GM23248 (cell line): ENCODE measurements around the gene HAGH. TPM values are rescaled to one million over a fixed set of nuclear protein-coding genes. Genes with fewer than 3 reads are reported as not detected.

Experiments
- DNase-seq: peaks from one replicate; pipeline ENCODE4 v3.0.0-alpha.2; 2015
- H2AFZ ChIP-seq: fragments of 200-600 bp; sonication (generic); 2 replicates; pipeline ENCODE4 v1.6.1; 2016; ENCODE audit warnings: antibody characterized with exemption
- H3F3A ChIP-seq: fragments of 200-600 bp; sonication (generic); 2 replicates; pipeline ENCODE4 v1.6.1; 2016; ENCODE audit warnings: mild to moderate bottlenecking, antibody characterized with exemption, mixed run types; ENCODE audit not compliant: insufficient read depth
- H3K27ac ChIP-seq: fragments of 200-600 bp; sonication (generic); 2 replicates; pipeline ENCODE4 v1.5.1; 2016; ENCODE audit warnings: mild to moderate bottlenecking
- H3K27me3 ChIP-seq: fragments of 200-600 bp; sonication (generic); replicated peaks from 2 replicates; pipeline ENCODE4 v1.6.1; 2016; ENCODE audit warnings: mild to moderate bottlenecking; ENCODE audit not compliant: insufficient read depth
- H3K36me3 ChIP-seq: fragments of 200-600 bp; sonication (generic); 2 replicates; pipeline ENCODE4 v1.6.1; 2016; ENCODE audit warnings: low read depth, mild to moderate bottlenecking
- H3K4me1 ChIP-seq: fragments of 200-600 bp; sonication (generic); 2 replicates; pipeline ENCODE4 v1.6.1; 2016; ENCODE audit warnings: mild to moderate bottlenecking; ENCODE audit not compliant: insufficient read depth
- H3K4me2 ChIP-seq: fragments of 200-600 bp; sonication (generic); one replicate; pipeline ENCODE4 v1.6.1; 2016; ENCODE audit warnings: mild to moderate bottlenecking; ENCODE audit not compliant: unreplicated experiment
- H3K4me3 ChIP-seq: fragments of 200-600 bp; sonication (generic); 2 replicates; pipeline ENCODE4 v1.5.1; 2016; ENCODE audit warnings: mild to moderate bottlenecking
- H3K79me2 ChIP-seq: fragments of 200-600 bp; sonication (generic); 2 replicates; pipeline ENCODE4 v1.6.1; 2016; ENCODE audit warnings: mild to moderate bottlenecking; ENCODE audit not compliant: insufficient read depth
- H3K9ac ChIP-seq: fragments of 200-600 bp; sonication (generic); 2 replicates; pipeline ENCODE4 v1.6.1; 2016; ENCODE audit warnings: mild to moderate bottlenecking
- H3K9me2 ChIP-seq: fragments of 200-600 bp; sonication (generic); 2 replicates; pipeline ENCODE4 v1.6.1; 2016; ENCODE audit warnings: mixed run types, mild to moderate bottlenecking, moderate library complexity; ENCODE audit not compliant: insufficient read depth
- H3K9me3 ChIP-seq: fragments of 200-600 bp; sonication (generic); one replicate; pipeline ENCODE4 v1.6.1; 2017; ENCODE audit warnings: low read depth
- H4K20me1 ChIP-seq: fragments of 200-600 bp; sonication (generic); 2 replicates; pipeline ENCODE4 v1.6.0; 2016; ENCODE audit not compliant: insufficient read depth
- EZH2 ChIP-seq: fragments of 200-600 bp; sonication (generic); IDR thresholded peaks from 2 replicates; pipeline ENCODE4 v1.6.1; 2018; ENCODE audit warnings: antibody characterized with exemption, mild to moderate bottlenecking; ENCODE audit not compliant: insufficient read depth, poor library complexity, severe bottlenecking
- EZH2phosphoT487 ChIP-seq: fragments of 200-600 bp; sonication (generic); IDR thresholded peaks from 2 replicates; pipeline ENCODE4 v1.6.1; 2018; ENCODE audit warnings: antibody characterized with exemption, moderate library complexity, mild to moderate bottlenecking, low read depth; ENCODE audit not compliant: insufficient read depth
- WGBS, 2 experiments: methylation state at CpG; one replicate each; pipeline ENCODE4 v1.1.6; 2015 to 2017; ENCODE audit warnings: low lambda C conversion rate in 2 of 2, low coverage in 1 of 2; ENCODE audit errors: missing lambda C conversion rate in 2 of 2; 5-methylcytosine and 5-hydroxymethylcytosine counted together
- in situ Hi-C: fragments of 300-500 bp; cut with MboI; formaldehyde crosslinking; loops from 2 replicates; pipeline ENCODE4 v1.15.0; 2020
- polyA plus RNA-seq: library from polyadenylated mRNA; unstranded; fragments of >200 nt; fragmentation: Nextera tagmentation; extraction: Ambion mirVana; gene quantifications from 2 replicates; pipeline ENCODE4 v1.2.1, GENCODE V29; 2016
- total RNA-seq: library from RNA; depleted of rRNA; stranded (reverse); fragments of >200 nt; shearing (Covaris generic); gene quantifications from 2 replicates; pipeline ENCODE4 v1.2.3, GENCODE V29; 2014

HAGH gene
- total and polyA plus RNA-seq, 2 experiments from 2014 or later = 48.9 to 76.5 TPM

GRCh38 chr16:1810536-1810935, 16.1 kb downstream of the HAGH start:
- no peak for DNase-seq
- Histone ChIP-seq H3K27ac (no peak overlapping the region), H3K4me1 (no peaks in the 10 kb centered on the region), H3F3A (peaks cover 7% of the 10 kb centered on the region), H3K9me3 (no peaks in the 10 kb centered on the region), H3K4me3 (no peak overlapping the region), H3K4me2 (no peak overlapping the region), H3K79me2 (no peaks in the 10 kb centered on the region), H3K36me3 (no peaks in the 10 kb centered on the region), H4K20me1 (no peaks in the 10 kb centered on the region), H3K27me3 (no peaks in the 10 kb centered on the region), H3K9ac (no peak overlapping the region), H2AFZ (no peak overlapping the region), H3K9me2 (no peaks in the 10 kb centered on the region)
- 89 to 93% methylated on average over 12 to 16 of the region's 16 CpGs for WGBS, 2 experiments
- in situ Hi-C loops = no loop called here
- TF ChIP-seq EZH2 (no peak), EZH2phosphoT487 (no peak)

- H3K27ac ChIP-seq = no peak overlapping the region
- no peaks in the 10 kb centered on the region for H4K20me1 ChIP-seq
- TF ChIP-seq EZH2phosphoT487 = no peak
- no peak for TF ChIP-seq EZH2
- no peaks in the 10 kb centered on the region for H3K27me3 ChIP-seq
- no peaks in the 10 kb centered on the region for H3K4me1 ChIP-seq
- H3K9me3 ChIP-seq = no peaks in the 10 kb centered on the region
- H3K79me2 ChIP-seq = no peaks in the 10 kb centered on the region
- H3K9me2 ChIP-seq = no peaks in the 10 kb centered on the region
- in situ Hi-C loops = no loop called here
- H2AFZ ChIP-seq = no peak overlapping the region
- H3K36me3 ChIP-seq = no peaks in the 10 kb centered on the region
- no peak for DNase-seq
- H3K4me3 ChIP-seq = no peak overlapping the region
- no peak overlapping the region for H3K9ac ChIP-seq
- WGBS, 2 experiments = 91 to 93% methylated on average over 16 of the region's 16 CpGs
- peaks cover 7% of the 10 kb centered on the region for H3F3A ChIP-seq
- H3K4me2 ChIP-seq = no peak overlapping the region
These were observed 16.5 kb downstream of the HAGH start for GRCh38 chr16:1810106-1810505.

GRCh38 chr16:1809281-1809801, 17.3 kb downstream of the HAGH start:
- H3K4me3 ChIP-seq = no peak overlapping the region
- no peak for TF ChIP-seq EZH2
- TF ChIP-seq EZH2phosphoT487 = no peak
- no peak overlapping the region for H2AFZ ChIP-seq
- H3K9ac ChIP-seq = no peak overlapping the region
- no peaks in the 10 kb centered on the region for H3K36me3 ChIP-seq
- H3K9me2 ChIP-seq = no peaks in the 10 kb centered on the region
- H4K20me1 ChIP-seq = no peaks in the 10 kb centered on the region
- no peaks in the 10 kb centered on the region for H3K9me3 ChIP-seq
- no peak overlapping the region for H3K4me2 ChIP-seq
- H3K27ac ChIP-seq = no peak overlapping the region
- H3F3A ChIP-seq = peaks cover 7% of the 10 kb centered on the region
- WGBS, 2 experiments = 82 to 83% methylated on average over 24 to 28 of the region's 28 CpGs
- no peaks in the 10 kb centered on the region for H3K4me1 ChIP-seq
- no peak for DNase-seq
- no peaks in the 10 kb centered on the region for H3K79me2 ChIP-seq
- in situ Hi-C loops = no loop called here
- H3K27me3 ChIP-seq = no peaks in the 10 kb centered on the region

- in situ Hi-C loops = no loop called here
- 84 to 85% methylated on average over 17 to 18 of the region's 18 CpGs for WGBS, 2 experiments
These were observed 17.9 kb downstream of the HAGH start for GRCh38 chr16:1808691-1809090.

GRCh38 chr16:1807626-1808025, 19.0 kb downstream of the HAGH start:
- WGBS, 2 experiments = 92 to 95% methylated on average over 10 of the region's 10 CpGs
- Histone ChIP-seq H3K9me2 (no peaks in the 10 kb centered on the region), H3K27me3 (no peaks in the 10 kb centered on the region), H2AFZ (no peak overlapping the region), H3K4me3 (no peak overlapping the region), H3K79me2 (no peaks in the 10 kb centered on the region), H3F3A (no peaks in the 10 kb centered on the region), H3K9ac (no peak overlapping the region), H3K27ac (no peak overlapping the region), H4K20me1 (no peaks in the 10 kb centered on the region), H3K36me3 (no peaks in the 10 kb centered on the region), H3K9me3 (no peaks in the 10 kb centered on the region), H3K4me2 (no peak overlapping the region), H3K4me1 (no peaks in the 10 kb centered on the region)
- TF ChIP-seq EZH2 (no peak), EZH2phosphoT487 (no peak)
- no peak for DNase-seq
- in situ Hi-C loops = no loop called here

More at GRCh38 chr16:1808691-1809090, 17.9 kb downstream of the HAGH start:
- Histone ChIP-seq H3K4me2 (no peak overlapping the region), H3F3A (peaks cover 5% of the 10 kb centered on the region), H3K9me3 (no peaks in the 10 kb centered on the region), H3K4me3 (no peak overlapping the region), H3K27ac (no peak overlapping the region), H2AFZ (no peak overlapping the region), H3K36me3 (no peaks in the 10 kb centered on the region), H3K9me2 (no peaks in the 10 kb centered on the region), H3K9ac (no peak overlapping the region), H3K4me1 (no peaks in the 10 kb centered on the region), H3K27me3 (no peaks in the 10 kb centered on the region), H4K20me1 (no peaks in the 10 kb centered on the region), H3K79me2 (no peaks in the 10 kb centered on the region)
- no peak for TF ChIP-seq EZH2
- no peak for TF ChIP-seq EZH2phosphoT487
- no peak for DNase-seq
